ENCODE measurements around the gene PAK6.

Gene PAK6

GRCh38 chr15:40238532-40239403 is at the start of gene PAK6:
Gene PAK6 (plus strand): TSS chr15:40239063. CDS start chr15:40264786, 25,723 bp downstream.
- peak; percentile 21 for DNase-seq

DNA sequence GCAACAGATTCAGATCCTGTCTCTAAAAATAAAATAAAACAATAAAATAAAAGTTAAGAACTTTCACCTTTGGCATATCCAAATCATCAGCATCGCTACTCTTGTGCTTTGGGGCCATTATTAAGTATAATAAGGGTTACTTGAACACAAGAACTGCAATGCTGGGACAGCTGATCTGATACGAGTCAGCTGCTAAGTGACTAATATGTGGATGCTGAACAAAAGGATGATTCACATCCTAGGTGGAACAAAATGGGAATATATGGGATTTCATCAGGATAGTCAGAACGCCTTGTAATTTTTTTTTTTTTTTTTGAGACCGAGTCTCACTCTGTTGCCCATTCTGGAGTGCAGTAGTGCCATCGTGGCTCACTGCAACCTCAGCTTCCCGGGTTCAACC is 48.3 kb upstream of the PAK6 start:
- no peak for DNase-seq

DNA sequence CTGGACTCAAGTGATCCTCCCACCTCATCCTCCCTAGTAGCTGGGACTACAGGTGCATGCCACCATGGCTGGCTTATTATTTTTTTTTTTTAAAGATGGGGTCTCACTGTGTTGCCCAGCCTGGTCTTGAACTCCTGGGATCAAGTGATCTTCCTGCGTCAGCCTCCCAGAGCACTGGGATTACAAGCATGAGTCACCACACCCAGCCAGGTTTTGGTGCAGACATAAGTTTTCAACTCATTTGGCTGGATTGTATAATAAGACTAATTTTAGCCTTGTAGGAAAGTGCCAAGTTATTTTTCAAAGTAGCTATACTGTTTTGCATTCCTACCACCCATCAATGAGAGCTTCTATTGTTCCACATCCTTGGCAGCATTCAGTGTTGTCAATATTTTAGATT is 45.9 kb upstream of the PAK6 start:
- no peak for DNase-seq

GRCh38 chr15:40197434-40197833 is 41.4 kb upstream of the PAK6 start:
- no peak for DNase-seq

- DNase-seq: no peak
Measured at GRCh38 chr15:40198355-40199085, 40.3 kb upstream of the PAK6 start.

- no peak for DNase-seq
Measured at GRCh38 chr15:40204100-40204499, 34.8 kb upstream of the PAK6 start.

- peak; percentile 70 for DNase-seq
Measured at GRCh38 chr15:40217166-40217824, 21.6 kb upstream of the PAK6 start.

GRCh38 chr15:40219801-40220200 is 19.1 kb upstream of the PAK6 start:
- DNase-seq: no peak

GRCh38 chr15:40222131-40222530 is 16.7 kb upstream of the PAK6 start:
- DNase-seq: no peak

- DNase-seq: no peak
Measured at GRCh38 chr15:40226736-40227135, 12.1 kb upstream of the PAK6 start.

DNA sequence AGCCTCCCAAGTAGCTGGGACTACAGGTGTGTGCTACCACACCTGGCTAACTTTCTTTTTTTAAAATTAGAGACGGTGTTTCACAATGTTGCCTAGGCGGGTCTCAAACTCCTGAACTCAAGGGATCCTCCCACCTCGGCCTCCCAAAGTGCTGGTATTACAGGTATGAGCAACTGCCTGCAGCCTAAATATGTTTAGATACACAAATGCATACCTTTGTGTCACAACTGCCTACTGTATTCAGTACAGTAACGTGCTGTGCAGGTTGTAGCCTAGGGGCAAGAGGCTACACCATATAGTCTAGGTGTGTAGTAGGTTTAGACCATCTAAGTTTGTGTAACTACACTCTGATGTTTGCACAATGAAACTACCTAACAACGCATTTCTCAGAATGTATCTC is 9.5 kb upstream of the PAK6 start:
- DNase-seq: no peak

DNA sequence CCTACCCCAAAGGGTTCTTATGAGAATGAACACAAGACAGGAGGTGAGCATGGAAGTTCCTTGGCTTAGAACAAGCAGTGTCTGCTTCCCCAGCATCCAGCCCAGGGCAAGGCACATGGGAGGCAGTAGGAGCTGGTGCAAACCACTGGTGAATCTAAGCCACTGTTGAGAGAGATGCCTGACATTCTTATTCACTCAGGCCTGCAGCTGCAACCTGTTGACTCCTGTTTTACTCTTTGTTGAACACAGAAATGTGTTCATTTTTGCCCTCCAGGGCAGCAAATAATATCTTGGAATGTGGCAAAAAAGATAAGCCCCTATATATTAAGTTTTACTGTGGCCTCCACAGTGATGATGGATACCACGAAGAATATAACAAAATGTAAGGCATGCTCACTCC is 8.9 kb upstream of the PAK6 start:
- no peak for DNase-seq

DNA sequence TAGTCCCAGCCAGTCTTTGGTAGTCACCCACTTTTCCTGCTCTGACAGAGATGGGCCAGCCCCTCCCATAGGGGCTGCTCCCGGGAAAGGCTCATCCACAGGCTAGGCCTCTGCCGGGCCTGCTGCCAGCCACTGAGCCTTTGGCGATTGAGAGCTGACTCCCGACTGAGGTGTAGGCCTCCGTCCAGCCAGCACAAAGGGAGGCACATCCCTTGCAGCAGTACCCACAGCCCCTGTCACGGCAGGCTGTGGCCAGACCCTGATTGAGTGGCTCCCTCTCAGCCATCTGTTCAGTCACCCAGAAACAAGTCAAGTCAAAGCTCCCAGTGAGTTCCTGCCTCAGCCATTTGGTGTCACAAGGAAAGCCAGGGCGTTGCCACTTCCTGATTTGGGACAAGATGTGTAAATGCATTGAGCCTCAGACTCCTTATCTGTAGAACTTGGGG is 6.2 kb upstream of the PAK6 start:
- peak; percentile 57 for DNase-seq

GRCh38 chr15:40233727-40234577 is 4.9 kb upstream of the PAK6 start:
- DNase-seq: no peak

DNA sequence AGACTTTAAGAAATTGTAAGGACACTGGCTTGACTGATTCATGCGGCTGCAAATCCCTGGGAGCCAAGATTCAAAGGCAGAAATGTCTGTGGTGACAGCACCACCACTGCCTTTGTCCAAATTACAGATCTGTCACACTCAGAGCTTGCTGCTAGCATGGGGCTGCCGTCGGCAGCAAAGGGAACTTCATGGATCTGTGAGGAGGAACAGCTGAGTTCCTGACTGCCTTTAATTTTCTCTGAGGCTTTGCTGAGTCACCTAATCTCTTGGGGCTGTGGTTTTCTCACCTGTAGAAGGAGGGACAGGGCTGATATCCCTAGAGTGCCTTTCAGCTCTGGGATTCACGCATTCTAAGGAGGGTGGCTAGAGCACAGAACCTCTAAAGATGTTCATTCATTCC is 4.1 kb upstream of the PAK6 start:
- peak; percentile 27 for DNase-seq

- peak; percentile 79 for DNase-seq
Measured at GRCh38 chr15:40235201-40235885, 3.5 kb upstream of the PAK6 start.

DNA sequence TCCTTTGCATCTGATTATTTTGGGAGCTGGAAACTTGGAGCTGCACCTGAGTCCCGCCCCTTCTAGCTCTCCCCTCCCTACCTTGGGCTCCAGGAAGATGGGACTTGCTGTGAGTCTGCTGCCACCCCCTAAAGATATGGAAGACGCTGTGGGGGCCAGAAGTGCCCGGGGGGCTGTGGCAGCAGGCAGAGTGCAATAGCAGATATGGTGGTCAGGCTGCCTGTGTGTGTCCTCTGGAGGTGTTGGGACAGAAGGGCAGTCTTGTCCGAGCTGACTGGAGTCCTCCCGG is 485 bp downstream of the PAK6 start:
- no peak for DNase-seq

DNA sequence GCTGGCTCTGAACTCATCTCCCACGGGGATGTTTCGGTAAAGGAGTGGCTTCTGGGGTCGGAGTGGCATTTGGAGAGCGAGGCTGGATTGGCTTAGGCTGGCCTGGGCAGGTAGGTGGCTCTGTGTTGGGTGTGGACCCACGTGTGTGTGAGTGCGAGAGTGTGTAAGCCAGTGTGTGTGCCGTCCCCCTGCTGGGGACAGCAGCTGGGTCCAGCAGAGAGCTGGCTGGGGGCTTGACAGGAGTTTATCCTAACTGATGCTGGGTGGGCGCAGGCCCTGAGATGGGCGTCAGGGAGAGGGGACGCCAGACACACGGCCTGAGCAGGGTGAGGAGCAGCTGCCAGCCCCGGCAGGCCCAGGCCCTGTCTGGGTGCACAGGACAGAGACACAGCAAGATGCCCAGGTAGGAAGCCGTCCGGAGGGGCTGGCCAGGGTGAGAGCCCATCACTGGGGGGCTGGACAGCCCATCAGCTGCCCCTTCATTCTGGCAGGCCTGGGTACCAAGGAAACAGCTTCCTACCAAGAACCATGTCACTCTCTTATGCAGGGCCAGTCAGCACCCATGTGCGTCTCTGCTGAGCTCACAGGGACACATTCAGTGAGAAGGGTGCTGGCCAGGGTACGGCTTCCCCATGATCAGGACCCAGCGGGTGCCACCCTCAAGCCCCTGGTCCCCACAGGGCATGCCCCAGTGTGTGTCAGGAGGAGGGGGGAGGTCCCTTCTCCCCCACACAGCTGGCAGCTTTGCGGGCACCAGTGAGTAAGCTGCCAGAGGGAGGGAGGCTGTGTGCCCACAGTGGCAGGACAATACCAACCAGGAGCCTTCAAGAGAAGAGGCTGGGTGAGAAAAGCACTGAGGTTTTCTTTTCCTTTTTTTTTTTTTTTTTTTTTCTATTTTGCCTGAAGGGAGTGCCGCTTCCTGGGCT is 1.1 kb downstream of the PAK6 start:
- no peak for DNase-seq

- DNase-seq: no peak
Measured at GRCh38 chr15:40240619-40241221, 1.9 kb downstream of the PAK6 start.

Data from MV-4-11 (cell line).